CD4-positive, alpha-beta T cell treated with Interferon alpha-2 for 1 hour (primary cell): ENCODE data around the gene BCAN.
A peak's percentile ranks its signal among the peaks of the same experiment; 100 is the strongest.

Experiments
- DNase-seq, 2 donors: peaks; one replicate each; pipeline ENCODE4 v3.0.0-alpha.2; 2020 to 2022

BCAN gene

GRCh38 chr1:156644640-156645039, 2.7 kb downstream of the BCAN start:
- DNase-seq, result no peak

- DNase-seq, result no peak
These were observed 3.1 kb downstream of the BCAN start for GRCh38 chr1:156645056-156645455.

- DNase-seq, result no peak
These were observed 3.7 kb downstream of the BCAN start for GRCh38 chr1:156645666-156646065.

DNA sequence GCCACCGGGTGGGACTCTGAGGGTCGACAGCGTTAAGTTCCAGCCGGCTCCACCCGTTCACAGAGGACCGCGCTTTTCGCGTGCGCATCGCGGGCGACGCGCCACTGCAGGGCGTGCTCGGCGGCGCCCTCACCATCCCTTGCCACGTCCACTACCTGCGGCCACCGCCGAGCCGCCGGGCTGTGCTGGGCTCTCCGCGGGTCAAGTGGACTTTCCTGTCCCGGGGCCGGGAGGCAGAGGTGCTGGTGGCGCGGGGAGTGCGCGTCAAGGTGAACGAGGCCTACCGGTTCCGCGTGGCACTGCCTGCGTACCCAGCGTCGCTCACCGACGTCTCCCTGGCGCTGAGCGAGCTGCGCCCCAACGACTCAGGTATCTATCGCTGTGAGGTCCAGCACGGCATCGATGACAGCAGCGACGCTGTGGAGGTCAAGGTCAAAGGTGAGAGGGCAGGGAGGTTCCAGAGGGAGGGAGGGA, 4.9 kb downstream of the BCAN start:
- no peak for DNase-seq

GRCh38 chr1:156647351-156647750, 5.4 kb downstream of the BCAN start:
- DNase-seq, result no peak

DNA sequence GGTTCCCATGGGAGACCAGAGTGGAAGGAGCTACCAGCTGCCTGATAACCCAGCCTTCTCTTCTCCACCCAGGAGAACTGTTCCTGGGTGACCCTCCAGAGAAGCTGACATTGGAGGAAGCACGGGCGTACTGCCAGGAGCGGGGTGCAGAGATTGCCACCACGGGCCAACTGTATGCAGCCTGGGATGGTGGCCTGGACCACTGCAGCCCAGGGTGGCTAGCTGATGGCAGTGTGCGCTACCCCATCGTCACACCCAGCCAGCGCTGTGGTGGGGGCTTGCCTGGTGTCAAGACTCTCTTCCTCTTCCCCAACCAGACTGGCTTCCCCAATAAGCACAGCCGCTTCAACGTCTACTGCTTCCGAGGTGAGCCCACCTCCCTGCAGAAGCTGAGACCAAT, 6.6 kb downstream of the BCAN start:
- DNase-seq, result no peak

GRCh38 chr1:156648951-156649350, 7.0 kb downstream of the BCAN start:
- no peak for DNase-seq

GRCh38 chr1:156652131-156652991, 10.4 kb downstream of the BCAN start:
- no peak for DNase-seq

GRCh38 chr1:156652992-156653355, 11.1 kb downstream of the BCAN start:
- no peak for DNase-seq

GRCh38 chr1:156654700-156655099, 12.8 kb downstream of the BCAN start:
- no peak for DNase-seq

GRCh38 chr1:156655151-156655903, 13.4 kb downstream of the BCAN start:
- no peak for DNase-seq

- DNase-seq, result no peak
These were observed 14.1 kb downstream of the BCAN start for GRCh38 chr1:156655904-156656516.

DNA sequence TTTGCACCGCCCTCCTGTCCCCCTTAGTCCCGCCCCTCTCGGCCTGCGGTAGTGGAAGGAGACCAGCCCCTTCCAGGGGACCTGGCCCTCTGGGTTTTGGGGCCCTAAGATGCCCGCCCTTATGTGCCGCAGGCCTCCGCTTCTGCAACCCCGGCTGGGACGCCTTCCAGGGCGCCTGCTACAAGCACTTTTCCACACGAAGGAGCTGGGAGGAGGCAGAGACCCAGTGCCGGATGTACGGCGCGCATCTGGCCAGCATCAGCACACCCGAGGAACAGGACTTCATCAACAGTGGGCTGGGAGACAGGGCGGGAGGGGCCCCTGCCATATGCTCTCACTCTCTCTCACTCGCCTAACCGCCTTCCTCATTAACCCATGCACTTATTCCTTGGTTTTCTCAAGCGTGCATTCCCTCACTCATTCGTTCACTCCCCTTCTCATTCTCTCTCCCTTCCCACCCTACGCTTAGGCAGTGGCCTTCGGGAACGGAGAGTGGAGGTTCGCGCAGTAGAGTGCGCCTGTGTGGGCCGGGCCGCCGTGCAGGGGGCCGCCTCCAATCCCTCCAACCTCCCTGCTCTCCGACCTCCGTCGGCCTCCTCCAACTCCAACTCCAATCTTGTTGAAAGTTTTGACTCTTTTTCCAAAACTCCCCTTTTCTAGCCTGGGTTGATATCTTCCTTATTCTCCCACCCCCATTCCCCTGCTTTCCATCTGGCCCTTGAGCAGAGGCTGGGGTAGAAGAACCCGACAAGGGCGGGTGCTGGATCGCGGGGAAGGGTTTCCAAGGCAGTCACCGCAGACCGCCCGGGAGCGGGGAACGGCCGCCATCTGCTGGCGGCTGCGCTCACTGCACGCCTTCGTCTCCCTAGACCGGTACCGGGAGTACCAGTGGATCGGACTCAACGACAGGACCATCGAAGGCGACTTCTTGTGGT, 15.2 kb downstream of the BCAN start:
- DNase-seq, result peak; percentile 69 to 79

DNA sequence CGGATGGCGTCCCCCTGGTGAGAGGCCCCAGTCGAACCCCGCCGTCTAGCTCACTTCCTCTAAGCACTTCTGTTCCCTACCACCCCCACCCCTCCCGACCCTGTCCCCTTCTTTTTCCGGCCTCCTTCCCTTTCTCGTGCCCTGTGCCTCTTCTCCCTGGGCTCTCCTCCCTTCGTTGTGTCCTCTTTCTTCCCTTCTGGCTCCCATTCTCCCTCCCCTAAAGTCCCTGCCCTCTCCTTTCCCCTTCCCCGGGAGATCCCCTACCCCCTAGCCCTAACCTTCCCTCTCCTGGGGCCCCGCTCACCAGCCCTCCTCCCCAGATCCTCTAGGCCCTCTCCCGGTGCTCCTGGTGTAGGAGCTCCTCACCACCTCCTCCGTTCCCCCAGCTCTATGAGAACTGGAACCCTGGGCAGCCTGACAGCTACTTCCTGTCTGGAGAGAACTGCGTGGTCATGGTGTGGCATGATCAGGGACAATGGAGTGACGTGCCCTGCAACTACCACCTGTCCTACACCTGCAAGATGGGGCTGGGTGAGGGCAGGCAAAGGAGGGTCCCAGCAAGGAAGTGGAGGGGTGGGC, 15.9 kb downstream of the BCAN start:
- no peak for DNase-seq

- no peak for DNase-seq
These were observed 16.6 kb downstream of the BCAN start for GRCh38 chr1:156658496-156658895.

DNA sequence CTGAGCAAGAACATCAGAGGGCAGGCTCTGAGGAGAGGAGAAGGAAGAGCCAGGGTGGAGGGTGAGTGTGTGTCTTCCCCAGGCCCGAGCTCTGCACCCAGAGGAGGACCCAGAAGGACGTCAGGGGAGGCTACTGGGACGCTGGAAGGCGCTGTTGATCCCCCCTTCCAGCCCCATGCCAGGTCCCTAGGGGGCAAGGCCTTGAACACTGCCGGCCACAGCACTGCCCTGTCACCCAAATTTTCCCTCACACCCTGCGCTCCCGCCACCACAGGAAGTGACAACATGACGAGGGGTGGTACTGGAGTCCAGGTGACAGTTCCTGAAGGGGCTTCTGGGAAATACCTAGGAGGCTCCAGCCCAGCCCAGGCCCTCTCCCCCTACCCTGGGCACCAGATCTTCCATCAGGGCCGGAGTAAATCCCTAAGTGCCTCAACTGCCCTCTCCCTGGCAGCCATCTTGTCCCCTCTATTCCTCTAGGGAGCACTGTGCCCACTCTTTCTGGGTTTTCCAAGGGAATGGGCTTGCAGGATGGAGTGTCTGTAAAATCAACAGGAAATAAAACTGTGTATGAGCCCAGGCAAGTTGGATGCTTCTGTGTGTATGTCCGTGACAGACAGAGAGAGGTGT, 17.1 kb downstream of the BCAN start:
- DNase-seq, result no peak

- DNase-seq, result no peak
These were observed 17.7 kb downstream of the BCAN start for GRCh38 chr1:156659661-156659987.

- peak; percentile 93 for DNase-seq
These were observed 18.3 kb downstream of the BCAN start for GRCh38 chr1:156659988-156660751.

DNA sequence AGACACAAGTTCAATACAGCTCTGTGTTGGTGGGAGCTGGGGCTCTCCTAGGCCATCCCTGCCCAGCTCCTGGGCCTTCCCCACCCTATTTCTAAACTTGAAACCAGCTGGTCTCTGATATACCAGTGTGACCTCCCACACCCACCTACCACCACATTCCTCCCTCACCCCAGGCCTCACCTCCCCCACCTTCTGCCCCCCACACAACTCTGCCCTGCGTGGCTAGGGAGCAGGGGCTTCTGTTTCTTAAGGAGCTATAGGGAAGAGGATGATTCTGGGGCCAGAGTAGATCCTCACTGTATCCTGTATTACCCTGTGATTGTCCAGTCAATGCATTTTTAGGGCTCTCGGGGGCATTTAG, 18.8 kb downstream of the BCAN start:
- DNase-seq, result no peak

DNA sequence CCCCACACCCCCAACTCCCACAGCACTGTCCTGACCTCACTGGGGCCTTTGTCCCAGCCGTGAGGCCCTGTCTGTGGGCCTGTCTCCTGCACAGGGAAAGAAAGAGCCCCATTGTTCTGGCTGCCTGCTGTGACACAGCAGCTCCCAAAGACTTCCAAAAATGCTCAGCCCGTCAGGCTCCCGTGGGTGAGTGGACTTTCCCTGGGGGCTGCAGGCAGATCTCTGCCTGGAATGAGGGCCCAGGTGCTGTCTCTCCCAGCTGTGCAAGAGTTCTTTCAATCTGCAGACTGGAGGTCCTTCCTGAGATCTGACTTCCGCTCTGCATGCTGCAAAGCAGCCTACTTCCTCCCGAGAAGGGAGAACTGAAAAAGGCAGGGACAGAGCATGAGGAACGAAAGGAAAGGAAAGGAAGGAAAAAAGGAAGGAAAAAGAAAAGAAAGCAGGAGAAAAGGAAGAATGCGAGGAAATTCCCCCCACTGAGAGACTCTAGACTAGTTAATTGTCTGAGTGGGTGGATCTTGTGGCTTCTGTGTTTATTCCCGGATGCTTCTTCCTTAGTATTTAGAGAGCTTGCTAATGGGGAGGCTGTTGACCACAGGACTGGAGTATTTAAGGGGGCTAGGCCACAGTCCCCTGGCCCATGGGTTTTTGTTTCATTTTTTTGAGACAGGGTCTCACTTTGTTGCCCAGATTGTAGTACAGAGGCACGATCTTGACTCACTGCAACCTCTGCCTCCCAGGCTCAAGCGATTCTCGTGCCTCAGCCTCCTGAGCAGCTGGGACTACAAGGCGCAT, 20.3 kb downstream of the BCAN start:
- no peak for DNase-seq

DNA sequence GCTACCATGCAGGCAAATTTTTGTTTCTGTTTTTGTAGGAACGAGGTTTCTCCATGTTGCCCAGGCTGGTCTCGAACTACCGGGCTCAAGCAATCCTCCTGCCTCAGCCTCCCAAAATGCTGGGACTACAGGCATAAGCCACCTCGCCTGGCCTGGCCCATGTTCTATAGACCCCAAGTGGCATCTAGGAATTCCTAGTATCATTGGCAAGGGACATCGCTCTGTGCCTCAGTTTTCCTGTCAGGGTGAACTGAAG, 20.8 kb downstream of the BCAN start:
- no peak for DNase-seq
